GM13976 (cell line): Measurements from ENCODE around the gene ASPDH.

Experiments
- DNase-seq: peaks from one replicate; pipeline ENCODE4 v3.0.0; 2012; ENCODE audit warnings: low spot score
- in situ Hi-C: fragments of 300-500 bp; cut with MboI; formaldehyde crosslinking; loops from one replicate; pipeline ENCODE4 v1.12.0; 2022; ENCODE audit warnings: low sequenced_read_pairs, mixed read lengths, inconsistent platforms; ENCODE audit not compliant: unreplicated experiment
- TF ChIP-seq, protein P1 (sequence below): IDR thresholded peaks from 2 replicates; pipeline ENCODE4 v1.5.1; 2012; ENCODE audit warnings: borderline replicate concordance, mild to moderate bottlenecking; ENCODE audit not compliant: insufficient read depth; ENCODE audit errors: extremely low read depth, missing control alignments, control extremely low read depth

ASPDH gene

DNA sequence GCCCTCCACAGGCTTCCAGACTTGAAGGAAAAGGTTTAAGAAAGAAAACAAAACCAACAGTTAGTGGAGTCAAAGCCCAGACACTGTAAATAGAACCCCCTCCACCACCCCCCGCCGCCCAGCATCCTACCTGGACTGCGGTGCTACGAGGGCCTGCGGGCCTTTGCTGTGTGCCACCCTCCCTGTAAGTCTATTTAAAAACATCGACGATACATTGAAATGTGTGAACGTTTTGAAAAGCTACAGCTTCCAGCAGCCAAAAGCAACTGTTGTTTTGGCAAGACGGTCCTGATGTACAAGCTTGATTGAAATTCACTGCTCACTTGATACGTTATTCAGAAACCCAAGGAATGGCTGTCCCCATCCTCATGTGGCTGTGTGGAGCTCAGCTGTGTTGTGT, 30.8 kb downstream of the ASPDH start:
- no peak for DNase-seq
- TF ChIP-seq, protein P1, sequence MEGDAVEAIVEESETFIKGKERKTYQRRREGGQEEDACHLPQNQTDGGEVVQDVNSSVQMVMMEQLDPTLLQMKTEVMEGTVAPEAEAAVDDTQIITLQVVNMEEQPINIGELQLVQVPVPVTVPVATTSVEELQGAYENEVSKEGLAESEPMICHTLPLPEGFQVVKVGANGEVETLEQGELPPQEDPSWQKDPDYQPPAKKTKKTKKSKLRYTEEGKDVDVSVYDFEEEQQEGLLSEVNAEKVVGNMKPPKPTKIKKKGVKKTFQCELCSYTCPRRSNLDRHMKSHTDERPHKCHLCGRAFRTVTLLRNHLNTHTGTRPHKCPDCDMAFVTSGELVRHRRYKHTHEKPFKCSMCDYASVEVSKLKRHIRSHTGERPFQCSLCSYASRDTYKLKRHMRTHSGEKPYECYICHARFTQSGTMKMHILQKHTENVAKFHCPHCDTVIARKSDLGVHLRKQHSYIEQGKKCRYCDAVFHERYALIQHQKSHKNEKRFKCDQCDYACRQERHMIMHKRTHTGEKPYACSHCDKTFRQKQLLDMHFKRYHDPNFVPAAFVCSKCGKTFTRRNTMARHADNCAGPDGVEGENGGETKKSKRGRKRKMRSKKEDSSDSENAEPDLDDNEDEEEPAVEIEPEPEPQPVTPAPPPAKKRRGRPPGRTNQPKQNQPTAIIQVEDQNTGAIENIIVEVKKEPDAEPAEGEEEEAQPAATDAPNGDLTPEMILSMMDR, result no peak

DNA sequence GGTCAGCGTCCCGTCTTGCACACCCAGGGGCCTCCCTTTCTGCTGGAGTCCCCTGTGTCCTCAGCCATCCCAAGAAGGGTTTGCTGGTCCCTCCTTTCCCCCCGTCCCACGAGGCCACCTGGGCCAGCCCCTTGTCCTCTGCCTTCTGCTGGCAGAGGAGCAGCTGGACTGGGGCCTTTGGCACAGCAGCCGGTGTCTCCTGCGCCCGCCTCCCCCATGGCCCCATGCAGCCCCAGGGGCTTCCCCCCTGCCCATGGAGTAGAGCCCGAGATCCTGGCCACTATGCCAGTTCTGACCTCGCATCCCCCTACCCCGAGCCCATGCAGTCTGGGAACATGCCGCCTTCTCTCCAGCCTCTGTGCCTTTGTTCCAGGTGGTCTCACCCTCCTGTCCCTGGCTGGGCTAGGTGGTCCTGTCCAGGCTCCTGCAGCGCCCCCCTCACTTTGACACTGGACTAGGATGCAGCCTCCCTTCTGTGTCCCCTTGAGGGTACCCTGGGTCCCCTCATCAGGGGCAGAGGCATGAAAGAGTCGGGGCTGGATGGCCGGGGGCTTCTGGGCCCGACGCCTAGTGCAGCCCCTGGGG, 31.4 kb downstream of the ASPDH start:
- in situ Hi-C loops, result no loop called here
- TF ChIP-seq, protein P1, result no peak

More for the DNA sequence above, 30.8 kb downstream of the ASPDH start:
- in situ Hi-C loops, result no loop called here

DNA sequence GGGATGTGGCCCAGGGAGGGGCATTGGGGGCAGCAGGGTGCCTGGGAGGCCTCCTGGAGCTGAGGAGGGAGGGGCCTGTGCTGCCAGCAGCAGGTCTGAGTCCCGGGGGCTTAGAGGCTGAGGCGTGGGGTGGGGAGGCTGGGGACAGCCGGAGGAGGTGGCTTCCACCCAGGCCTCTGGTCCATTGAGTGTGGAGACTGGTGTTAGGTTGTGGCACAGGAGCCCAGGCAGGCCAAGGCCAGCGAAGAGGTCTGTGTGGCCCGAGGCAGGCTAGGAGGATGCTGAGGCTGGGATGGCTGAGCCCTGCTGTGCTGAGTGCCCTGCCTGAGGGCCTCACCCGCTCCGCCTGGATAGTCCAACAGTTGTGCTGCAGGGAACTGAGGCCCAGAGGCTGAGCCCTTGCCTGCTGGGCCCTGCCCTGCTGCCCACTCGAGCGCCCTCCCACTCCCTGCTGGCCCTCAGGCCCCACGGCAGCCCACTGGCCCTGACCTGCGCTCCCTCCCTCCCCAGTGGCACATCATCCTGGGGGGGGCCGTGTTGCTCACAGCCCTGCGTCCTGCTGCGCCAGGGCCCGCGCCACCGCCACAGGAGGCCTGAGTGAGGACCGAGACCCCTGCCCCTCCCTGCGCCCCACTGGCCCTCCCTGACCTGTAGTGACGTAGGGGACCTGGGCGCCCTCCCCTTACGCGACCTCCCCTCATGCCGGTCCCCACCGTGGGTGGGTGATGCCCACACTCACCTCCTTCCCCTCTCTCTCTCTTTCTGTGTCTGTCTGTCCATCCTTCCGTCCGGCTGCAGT, 32.2 kb downstream of the ASPDH start:
- DNase-seq, result no peak
- in situ Hi-C loops, result no loop called here

More for the DNA sequence above, 31.4 kb downstream of the ASPDH start:
- DNase-seq, result no peak

DNA sequence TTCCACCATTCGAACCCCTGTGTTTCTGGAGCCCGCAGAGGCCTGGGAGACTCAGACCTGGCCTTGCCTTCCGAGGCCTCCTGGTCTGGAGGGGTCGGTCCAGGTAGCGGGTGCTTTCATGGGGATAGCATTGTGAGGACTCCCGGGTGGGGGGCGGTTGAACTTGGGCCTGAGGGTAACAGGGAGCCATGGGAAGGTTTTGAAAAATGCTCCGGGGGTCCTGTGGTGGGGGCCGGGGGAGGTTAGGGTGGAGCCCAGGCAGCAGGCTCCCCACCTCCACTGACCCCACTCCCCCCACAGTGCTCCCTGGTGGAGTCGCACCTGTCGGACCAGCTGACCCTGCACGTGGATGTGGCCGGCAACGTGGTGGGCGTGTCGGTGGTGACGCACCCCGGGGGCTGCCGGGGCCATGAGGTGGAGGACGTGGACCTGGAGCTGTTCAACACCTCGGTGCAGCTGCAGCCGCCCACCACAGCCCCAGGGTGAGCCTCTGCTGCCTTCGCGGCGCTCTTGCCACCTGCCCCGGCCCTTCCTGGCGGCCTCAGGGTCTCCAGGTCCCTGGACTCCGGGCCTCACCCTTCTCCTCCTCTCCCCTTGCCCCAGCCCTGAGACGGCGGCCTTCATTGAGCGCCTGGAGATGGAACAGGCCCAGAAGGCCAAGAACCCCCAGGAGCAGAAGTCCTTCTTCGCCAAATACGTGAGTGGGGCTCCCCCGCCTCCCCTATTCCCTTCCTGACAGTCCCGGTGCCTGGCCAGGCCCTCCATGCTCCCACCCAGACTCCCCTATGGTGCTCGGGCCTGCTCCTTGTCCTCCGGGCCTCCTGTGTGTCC, 33.2 kb downstream of the ASPDH start:
- TF ChIP-seq, protein P1, result no peak
- DNase-seq, result no peak
- in situ Hi-C loops, result no loop called here

More for the DNA sequence above, 32.2 kb downstream of the ASPDH start:
- TF ChIP-seq, protein P1, result no peak

DNA sequence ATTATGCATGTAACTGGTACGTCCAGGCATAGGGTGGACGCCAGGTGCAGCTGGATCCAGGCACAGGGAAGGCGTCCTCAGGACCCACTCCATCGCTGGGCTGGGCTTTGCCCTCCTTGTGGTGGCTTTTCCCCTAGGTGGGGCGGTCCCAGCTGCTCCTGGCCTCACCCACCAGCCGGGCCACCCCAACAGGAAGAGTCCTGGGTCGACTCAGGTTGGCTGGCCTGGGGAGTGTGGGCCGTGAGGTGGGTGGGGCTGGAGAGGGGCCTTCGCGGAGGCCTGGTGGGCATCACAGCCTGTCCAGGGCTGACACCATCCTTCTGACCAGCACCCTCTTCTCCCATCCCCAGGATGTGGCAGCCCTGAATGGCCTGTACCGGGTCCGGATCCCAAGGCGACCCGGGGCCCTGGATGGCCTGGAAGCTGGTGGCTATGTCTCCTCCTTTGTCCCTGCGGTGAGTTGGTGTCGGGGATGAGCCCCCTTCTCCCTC, 33.9 kb downstream of the ASPDH start:
- in situ Hi-C loops, result no loop called here
- no peak for DNase-seq
- TF ChIP-seq, protein P1, result no peak
